ENCODE results near the gene CYP20A1.
"Not testable (repeated sequence)": the region's sequence is repeated elsewhere in the genome, so short reads cannot be mapped to it uniquely, and the experiment has no call there.

The CYP20A1 gene

GRCh38 chr2:203280428-203281064 lies 41.7 kb downstream of the CYP20A1 start:
- DNase-seq (ENCODE audit: low spot score): no peak

- DNase-seq (ENCODE audit: low spot score): no peak
Observed at GRCh38 chr2:203282101-203282500, 43.3 kb downstream of the CYP20A1 start.

- DNase-seq (ENCODE audit: low spot score): no peak
Observed at GRCh38 chr2:203286532-203286931, 47.7 kb downstream of the CYP20A1 start.

- no peak for DNase-seq (ENCODE audit: low spot score)
Observed at GRCh38 chr2:203301667-203302066, 62.8 kb downstream of the CYP20A1 start.

GRCh38 chr2:203302586-203302985 lies 63.8 kb downstream of the CYP20A1 start:
- DNase-seq (ENCODE audit: low spot score): not testable (repeated sequence)

GRCh38 chr2:203310688-203311436 lies 72.0 kb downstream of the CYP20A1 start:
- no peak for DNase-seq (ENCODE audit: low spot score)

GRCh38 chr2:203326356-203326755 lies 87.5 kb downstream of the CYP20A1 start:
- no peak for DNase-seq (ENCODE audit: low spot score)

GRCh38 chr2:203327582-203327900 lies 88.7 kb downstream of the CYP20A1 start:
- no peak for DNase-seq (ENCODE audit: low spot score)

GRCh38 chr2:203327901-203328759 lies 89.3 kb downstream of the CYP20A1 start, which contains the start of gene ABI2:
TSS of gene ABI2 (plus strand) at chr2:203328394. CDS start at chr2:203328515, 121 bp downstream.
- DNase-seq (ENCODE audit: low spot score): peak; percentile 94

GRCh38 chr2:203328760-203329540 lies 90.1 kb downstream of the CYP20A1 start:
- DNase-seq (ENCODE audit: low spot score): peak; percentile 76

- no peak for DNase-seq (ENCODE audit: low spot score)
Observed at GRCh38 chr2:203330434-203330833, 91.6 kb downstream of the CYP20A1 start.

- DNase-seq (ENCODE audit: low spot score): no peak
Observed at GRCh38 chr2:203338322-203338721, 99.5 kb downstream of the CYP20A1 start.

GRCh38 chr2:203340791-203341487 lies 102.1 kb downstream of the CYP20A1 start:
- no peak for DNase-seq (ENCODE audit: low spot score)

GRCh38 chr2:203341741-203342310 lies 103.0 kb downstream of the CYP20A1 start:
- DNase-seq (ENCODE audit: low spot score): no peak

GRCh38 chr2:203342374-203342773 lies 103.6 kb downstream of the CYP20A1 start:
- not testable (repeated sequence) for DNase-seq (ENCODE audit: low spot score)

- no peak for DNase-seq (ENCODE audit: low spot score)
Observed at GRCh38 chr2:203344667-203345066, 105.8 kb downstream of the CYP20A1 start.

GRCh38 chr2:203346612-203347011 lies 107.8 kb downstream of the CYP20A1 start:
- no peak for DNase-seq (ENCODE audit: low spot score)

GRCh38 chr2:203347375-203347774 lies 108.6 kb downstream of the CYP20A1 start:
- no peak for DNase-seq (ENCODE audit: low spot score)

- no peak for DNase-seq (ENCODE audit: low spot score)
Observed at GRCh38 chr2:203352604-203353255, 113.9 kb downstream of the CYP20A1 start.

GRCh38 chr2:203354966-203355365 lies 116.1 kb downstream of the CYP20A1 start:
- no peak for DNase-seq (ENCODE audit: low spot score)
